Measurements from ENCODE around the gene LRRC49. TPM values are rescaled to one million over a fixed set of nuclear protein-coding genes. Genes with fewer than 3 reads are reported as not detected.
"Not testable (repeated sequence)": the region's sequence is repeated elsewhere in the genome, so short reads cannot be mapped to it uniquely, and the experiment has no call there.

The LRRC49 gene
- total RNA-seq, 2 donors from 2014 or later = 2.4 to 2.8 TPM

GRCh38 chr15:71003319-71003718 lies 110.7 kb downstream of the LRRC49 start:
- Histone ChIP-seq H3K27me3 (no peaks in the 10 kb centered on the region), H3K27ac (no peak overlapping the region), H3K9ac (ENCODE audit: low read depth in 2 of 2, low read length in 2 of 2) (no peak overlapping the region), H3K4me3 (no peak overlapping the region), H3K36me3 (no peaks in the 10 kb centered on the region), H3K4me1 (no peaks in the 10 kb centered on the region), H3K9me3 (no peaks in the 10 kb centered on the region)
- TF ChIP-seq CTCF (IDR thresholded peaks at IDR 0.05) = no peak
- intact Hi-C loops (cut with DNase I) = no loop called here
- no peak for DNase-seq

GRCh38 chr15:71004506-71004905 lies 111.9 kb downstream of the LRRC49 start:
- H3K27ac ChIP-seq; intact Hi-C loops (cut with DNase I); H3K4me1 ChIP-seq: not testable (repeated sequence)

GRCh38 chr15:71005895-71006294 lies 113.3 kb downstream of the LRRC49 start:
- no peak overlapping the region for H3K4me3 ChIP-seq

More at GRCh38 chr15:71004506-71004905, 111.9 kb downstream of the LRRC49 start:
- not testable (repeated sequence) for H3K36me3 ChIP-seq; H3K4me3 ChIP-seq; H3K9me3 ChIP-seq; H3K9ac ChIP-seq (ENCODE audit: low read depth in 2 of 2, low read length in 2 of 2); H3K27me3 ChIP-seq; DNase-seq

GRCh38 chr15:71008250-71008870 lies 115.7 kb downstream of the LRRC49 start:
- Histone ChIP-seq H3K4me1 (no peaks in the 10 kb centered on the region), H3K9ac (ENCODE audit: low read depth in 2 of 2, low read length in 2 of 2) (no peak overlapping the region), H3K36me3 (no peaks in the 10 kb centered on the region), H3K27me3 (no peaks in the 10 kb centered on the region), H3K4me3 (no peak overlapping the region), H3K9me3 (no peaks in the 10 kb centered on the region), H3K27ac (no peak overlapping the region)
- no peak for DNase-seq
- no peak for TF ChIP-seq CTCF (IDR thresholded peaks at IDR 0.05)
- intact Hi-C loops (cut with DNase I) = no loop called here

More at GRCh38 chr15:71005895-71006294, 113.3 kb downstream of the LRRC49 start:
- no peak for DNase-seq
- Histone ChIP-seq H3K9me3 (no peaks in the 10 kb centered on the region), H3K9ac (ENCODE audit: low read depth in 2 of 2, low read length in 2 of 2) (no peak overlapping the region), H3K27ac (no peak overlapping the region), H3K36me3 (no peaks in the 10 kb centered on the region), H3K4me1 (no peaks in the 10 kb centered on the region), H3K27me3 (no peaks in the 10 kb centered on the region)
- intact Hi-C loops (cut with DNase I) = no loop called here
- TF ChIP-seq CTCF (IDR thresholded peaks at IDR 0.05) = no peak

- no peak overlapping the region for H3K27ac ChIP-seq
- no peaks in the 10 kb centered on the region for H3K4me1 ChIP-seq
- no peaks in the 10 kb centered on the region for H3K27me3 ChIP-seq
- no peaks in the 10 kb centered on the region for H3K36me3 ChIP-seq
- H3K9me3 ChIP-seq = no peaks in the 10 kb centered on the region
- no peak overlapping the region for H3K4me3 ChIP-seq
- no peak for TF ChIP-seq CTCF (IDR thresholded peaks at IDR 0.05)
- no peak for DNase-seq
- intact Hi-C loops (cut with DNase I) = loop anchor here (5.0 kb wide), 2 partner anchors 92 to 432 kb away; no protein-coding TSS in a partner anchor
- H3K9ac ChIP-seq (ENCODE audit: low read depth in 2 of 2, low read length in 2 of 2) = no peak overlapping the region
Observed at GRCh38 chr15:71010472-71010871, 117.8 kb downstream of the LRRC49 start.

- TF ChIP-seq CTCF (IDR thresholded peaks at IDR 0.05) = no peak
- no peak for DNase-seq
- H3K27me3 ChIP-seq = no peaks in the 10 kb centered on the region
- H3K4me1 ChIP-seq = no peaks in the 10 kb centered on the region
- no peak overlapping the region for H3K27ac ChIP-seq
- H3K9me3 ChIP-seq = no peaks in the 10 kb centered on the region
- intact Hi-C loops (cut with DNase I) = loop anchor here (5.0 kb wide), 2 partner anchors 91 to 431 kb away; no protein-coding TSS in a partner anchor
- no peaks in the 10 kb centered on the region for H3K36me3 ChIP-seq
- no peak overlapping the region for H3K9ac ChIP-seq (ENCODE audit: low read depth in 2 of 2, low read length in 2 of 2)
- no peak overlapping the region for H3K4me3 ChIP-seq
Observed at GRCh38 chr15:71010997-71011396, 118.4 kb downstream of the LRRC49 start.
